Activated CD4-positive, alpha-beta memory T cell treated with anti-CD3 and anti-CD28 coated beads, Interleukin-2, amount 10 ng/mL, durations not matched to agents 7 days and 5 days (primary cell): ENCODE measurements around the gene DTD2. TPM values are rescaled to one million over a fixed set of nuclear protein-coding genes. Genes with fewer than 3 reads are reported as not detected.
"Not testable (repeated sequence)": the region's sequence is repeated elsewhere in the genome, so short reads cannot be mapped to it uniquely, and the experiment has no call there.

ENCODE experiments used
- CTCF ChIA-PET: fragments of 350-600 bp; sonication (Branson Sonifier 250); formaldehyde crosslinking; loops from one replicate; lab custom pipeline; 2021; ENCODE audit warnings: antibody characterized with exemption, inconsistent platforms; lab: Charles Lee
- POLR2A ChIA-PET: fragments of 350-600 bp; sonication (Branson Sonifier 250); formaldehyde crosslinking; loops from one replicate; lab custom pipeline; 2021; ENCODE audit warnings: antibody characterized with exemption; lab: Charles Lee
- DNase-seq: peaks from one replicate; pipeline ENCODE4 v3.0.0-alpha.2; 2020
- H3K27ac Mint-ChIP-seq: one replicate; pipeline ENCODE4 v1.8.0; 2021; ENCODE audit warnings: mild to moderate bottlenecking, mixed read lengths
- H3K27me3 Mint-ChIP-seq: one replicate; pipeline ENCODE4 v1.8.0; 2021; ENCODE audit warnings: mixed read lengths
- H3K36me3 Mint-ChIP-seq: one replicate; pipeline ENCODE4 v1.8.0; 2021; ENCODE audit warnings: low read depth, mixed read lengths
- H3K4me1 Mint-ChIP-seq: one replicate; pipeline ENCODE4 v1.8.0; 2021; ENCODE audit warnings: mixed read lengths
- H3K4me3 Mint-ChIP-seq: one replicate; pipeline ENCODE4 v1.8.0; 2021; ENCODE audit warnings: mild to moderate bottlenecking, mixed read lengths
- H3K9me3 Mint-ChIP-seq: one replicate; pipeline ENCODE4 v1.8.0; 2021; ENCODE audit warnings: mixed read lengths
- total RNA-seq, 2 experiments: library from RNA; stranded (reverse); gene quantifications; one replicate each; pipeline ENCODE4 v1.2.3, GENCODE V29; 2021

Gene DTD2
- total RNA-seq, 2 experiments from 2014 or later: 12.8 to 13.0 TPM

DNA sequence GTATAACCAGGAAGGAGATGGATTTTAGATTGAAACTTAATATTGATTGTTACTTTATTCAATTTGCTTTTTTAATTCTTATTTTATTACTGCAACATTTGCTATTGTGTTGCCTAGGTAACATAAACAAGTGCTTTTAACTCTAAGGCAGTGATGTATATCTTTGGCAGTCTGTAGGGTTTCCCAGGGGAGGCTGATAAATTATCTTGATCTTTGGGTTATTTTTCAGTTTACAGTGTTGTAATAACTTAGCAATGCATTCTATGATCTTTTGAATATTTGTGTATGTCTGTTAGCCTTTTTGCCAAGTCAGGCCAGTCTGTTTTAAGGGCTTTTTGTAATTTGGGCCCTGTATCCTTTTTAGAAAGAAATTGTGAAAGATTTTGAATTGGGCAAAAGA is 7.8 kb upstream of the DTD2 start:
- CTCF ChIA-PET: no interaction called here
- Mint-ChIP-seq H3K9me3 (no peaks in the 10 kb centered on the region), H3K4me3 (no peak overlapping the region), H3K4me1 (no peaks in the 10 kb centered on the region), H3K27me3 (peaks cover 1% of the 10 kb centered on the region), H3K36me3 (no peaks in the 10 kb centered on the region), H3K27ac (no peak overlapping the region)
- POLR2A ChIA-PET: no interaction called here
- DNase-seq: no peak

DNA sequence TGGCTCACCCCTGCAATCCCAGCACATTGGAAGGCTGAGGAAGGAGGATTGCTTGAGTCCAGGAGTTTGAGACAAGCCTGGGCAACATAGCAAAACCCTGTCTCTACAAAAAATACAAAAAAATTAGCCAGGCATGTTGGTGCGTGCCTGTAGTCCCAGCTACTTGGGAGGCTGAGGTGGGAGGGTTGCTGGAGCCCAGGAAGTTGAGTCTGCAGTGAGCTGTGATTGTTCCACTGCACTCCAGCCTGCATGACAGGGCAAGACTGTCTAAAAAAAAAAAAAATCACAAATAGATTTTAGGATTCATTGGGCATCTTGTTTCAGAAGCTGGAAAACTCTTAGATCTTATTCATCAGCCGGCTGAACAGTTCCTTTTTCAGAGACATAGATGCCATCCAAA is 5.1 kb upstream of the DTD2 start:
- CTCF ChIA-PET: interaction anchor here (0.7 to 1.6 kb wide), 2 partner anchors 42 to 607 kb away, joined by 3 read pairs; partner anchors contain the start of gene HEATR5A
- not testable (repeated sequence) for H3K27me3 Mint-ChIP-seq, H3K4me3 Mint-ChIP-seq, H3K9me3 Mint-ChIP-seq, H3K36me3 Mint-ChIP-seq, DNase-seq, H3K27ac Mint-ChIP-seq
- peaks cover 12% of the 10 kb centered on the region for H3K4me1 Mint-ChIP-seq
- POLR2A ChIA-PET: interaction anchor here (0.7 kb wide), 1 partner anchor 190 kb away, joined by 3 read pairs; no protein-coding TSS in a partner anchor

DNA sequence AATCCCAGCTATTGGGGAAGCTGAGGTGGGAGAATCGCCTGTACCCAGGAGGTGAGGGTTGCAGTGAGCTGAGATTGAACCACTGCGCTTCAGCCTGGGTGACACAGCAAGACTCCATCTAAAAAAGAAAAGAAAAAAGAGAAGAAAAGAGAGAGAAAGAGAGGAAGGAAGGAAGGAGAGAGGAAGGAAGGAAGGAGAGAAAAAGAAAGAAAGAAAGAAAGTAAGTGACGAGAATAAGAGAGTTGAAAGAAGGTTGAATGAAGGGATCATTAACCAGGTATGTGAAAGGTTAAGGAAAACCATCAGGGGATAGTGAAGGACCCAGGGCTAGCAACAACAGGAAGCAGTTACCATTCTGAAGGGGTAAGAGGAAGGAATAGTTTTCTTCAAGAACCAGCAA is 4.2 kb upstream of the DTD2 start:
- CTCF ChIA-PET: interaction anchor here (1.6 kb wide), 1 partner anchor 41 kb away, joined by 3 read pairs; the partner anchor contains the start of gene HEATR5A
- peaks cover 1% of the 10 kb centered on the region for H3K27me3 Mint-ChIP-seq

DNA sequence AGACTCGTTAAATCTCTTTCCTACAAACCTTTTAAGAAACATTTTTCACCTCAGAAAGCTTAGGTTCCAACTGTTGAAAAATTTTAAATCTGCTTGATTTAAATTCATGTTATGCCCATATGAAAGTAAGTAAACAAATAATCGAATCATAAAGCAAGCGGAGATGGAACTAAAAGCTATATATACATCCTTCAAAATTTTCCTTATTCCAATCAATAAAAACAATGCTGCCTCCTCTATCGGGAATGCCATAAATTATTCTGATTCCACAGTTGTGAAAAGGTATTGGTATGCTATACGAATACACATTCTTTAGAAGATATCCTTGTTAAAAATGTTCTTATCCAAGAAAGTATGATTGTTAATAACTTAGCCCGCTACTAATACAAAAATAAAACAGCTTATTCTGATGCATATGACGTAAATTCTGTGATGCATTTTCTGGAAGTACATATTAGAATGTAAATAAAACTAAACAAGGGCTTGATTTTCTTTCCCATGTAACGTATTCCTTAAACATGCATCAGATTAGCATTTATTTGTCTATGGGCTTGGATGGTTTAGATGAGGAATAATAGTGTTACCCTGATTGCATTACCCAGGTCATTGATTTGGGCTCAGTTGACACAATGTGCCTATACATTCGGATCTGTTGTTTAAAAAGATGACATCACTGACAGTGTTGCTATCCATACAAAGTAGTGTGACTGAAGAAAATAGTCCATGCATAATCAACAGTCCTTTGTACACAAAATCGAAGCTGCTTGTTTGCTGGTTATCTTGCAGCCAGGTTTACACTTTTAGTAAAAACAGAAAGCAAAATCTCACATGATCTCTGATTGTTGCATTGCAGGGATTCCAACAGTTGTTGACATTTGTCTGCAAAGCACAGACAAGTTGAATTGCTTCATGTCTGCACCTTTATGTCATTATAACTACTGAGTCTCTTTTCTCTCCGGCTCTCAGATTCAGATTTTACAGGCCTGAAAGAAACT is 656 bp upstream of the DTD2 start:
- peaks cover 30% of the 10 kb centered on the region for H3K4me1 Mint-ChIP-seq
- no peaks in the 10 kb centered on the region for H3K9me3 Mint-ChIP-seq
- POLR2A ChIA-PET: interaction anchor here (0.9 to 3.3 kb wide), 10 partner anchors 9 to 837 kb away, joined by 3 to 33 read pairs (median 7); partner anchors contain the start of genes AP4S1, HEATR5A, HECTD1 and SCFD1
- peaks cover 1% of the 10 kb centered on the region for H3K27me3 Mint-ChIP-seq
- peak overlapping the region; percentile 97 for H3K4me3 Mint-ChIP-seq
- no peak for DNase-seq
- peak overlapping the region; percentile 91 for H3K27ac Mint-ChIP-seq
- no peaks in the 10 kb centered on the region for H3K36me3 Mint-ChIP-seq
- CTCF ChIA-PET: interaction anchor here (0.7 to 2.7 kb wide), 8 partner anchors 12 to 745 kb away, joined by 3 to 17 read pairs (median 4); partner anchors contain the start of genes HEATR5A, HECTD1 and RNU6-8

More for the DNA sequence above, 4.2 kb upstream of the DTD2 start:
- POLR2A ChIA-PET: no interaction called here
- Mint-ChIP-seq H3K4me3 (no peak overlapping the region), H3K9me3 (no peaks in the 10 kb centered on the region), H3K27ac (no peak overlapping the region), H3K4me1 (peaks cover 18% of the 10 kb centered on the region), H3K36me3 (no peaks in the 10 kb centered on the region)
- no peak for DNase-seq

DNA sequence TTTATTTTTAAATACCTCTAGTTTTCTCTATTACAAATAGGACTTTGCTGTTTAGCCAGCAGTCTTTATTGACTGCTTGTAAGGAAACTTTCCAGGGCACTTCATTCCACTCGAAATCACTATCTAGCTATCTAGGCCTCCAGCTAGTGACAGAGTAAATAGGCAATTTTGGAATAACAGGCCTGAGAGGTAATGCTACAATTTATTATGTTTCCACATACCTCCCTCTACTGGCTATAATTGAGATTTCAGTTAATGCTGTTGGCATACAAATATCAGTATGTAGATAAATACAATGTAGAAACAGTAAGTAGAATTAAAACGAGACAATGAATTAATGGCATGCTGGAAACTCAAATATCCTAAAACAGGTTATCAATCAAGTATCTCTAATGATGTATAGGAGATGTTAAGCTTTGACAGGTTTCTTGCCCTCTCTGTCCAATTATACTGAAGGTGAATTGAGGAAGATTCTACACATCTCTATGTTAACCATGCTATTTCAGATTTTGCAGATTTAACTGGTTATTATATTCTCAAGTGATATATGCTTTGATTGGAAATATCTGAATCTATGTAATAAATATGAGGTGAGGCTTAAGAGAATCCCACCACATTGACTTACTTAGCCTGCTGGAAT is 7.2 kb downstream of the DTD2 start:
- Mint-ChIP-seq H3K9me3 (no peaks in the 10 kb centered on the region), H3K4me1 (peaks cover 5% of the 10 kb centered on the region), H3K36me3 (peaks cover 7% of the 10 kb centered on the region), H3K27ac (no peak overlapping the region), H3K4me3 (no peak overlapping the region), H3K27me3 (no peaks in the 10 kb centered on the region)
- POLR2A ChIA-PET: interaction anchor here (0.9 to 1.7 kb wide), 4 partner anchors 7 to 107 kb away, joined by 4 to 9 read pairs (median 4); partner anchors contain the start of genes DTD2 and HEATR5A
- CTCF ChIA-PET: interaction anchor here (1.3 to 3.4 kb wide), 5 partner anchors 18 to 243 kb away, joined by 3 to 14 read pairs (median 4); partner anchors contain the start of genes HEATR5A and HECTD1
- DNase-seq: no peak

DNA sequence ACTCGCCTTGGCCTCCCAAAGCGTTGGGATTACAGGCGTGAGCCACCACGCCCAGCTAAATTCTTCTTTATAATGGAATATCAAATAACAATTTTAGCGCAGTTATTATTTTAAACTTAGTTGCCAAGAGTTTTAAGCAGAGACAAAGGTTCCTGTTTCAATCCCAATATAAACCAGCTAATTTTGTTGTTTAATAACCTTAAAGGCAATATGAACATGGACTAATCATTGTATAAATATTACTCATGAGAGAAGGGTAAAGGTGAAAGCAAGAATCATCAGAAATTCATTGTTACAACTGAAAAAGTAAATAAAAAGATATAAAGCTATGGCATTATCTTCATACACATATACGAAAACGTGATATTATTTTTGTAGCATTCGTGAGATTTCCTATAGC is 8.2 kb downstream of the DTD2 start:
- peaks cover 8% of the 10 kb centered on the region for H3K36me3 Mint-ChIP-seq
- H3K27ac Mint-ChIP-seq: no peak overlapping the region
- H3K4me3 Mint-ChIP-seq: no peak overlapping the region
- ChIA-PET CTCF (interaction anchor here (1.3 to 3.4 kb wide), 5 partner anchors 17 to 242 kb away, joined by 3 to 14 read pairs (median 4); partner anchors contain the start of genes HEATR5A and HECTD1), POLR2A (interaction anchor here (0.9 to 1.7 kb wide), 3 partner anchors 8 to 30 kb away, joined by 4 to 9 read pairs (median 4); partner anchors contain the start of genes DTD2 and HEATR5A)
- no peaks in the 10 kb centered on the region for H3K27me3 Mint-ChIP-seq
- no peak for DNase-seq
- peaks cover 3% of the 10 kb centered on the region for H3K4me1 Mint-ChIP-seq
- no peaks in the 10 kb centered on the region for H3K9me3 Mint-ChIP-seq

DNA sequence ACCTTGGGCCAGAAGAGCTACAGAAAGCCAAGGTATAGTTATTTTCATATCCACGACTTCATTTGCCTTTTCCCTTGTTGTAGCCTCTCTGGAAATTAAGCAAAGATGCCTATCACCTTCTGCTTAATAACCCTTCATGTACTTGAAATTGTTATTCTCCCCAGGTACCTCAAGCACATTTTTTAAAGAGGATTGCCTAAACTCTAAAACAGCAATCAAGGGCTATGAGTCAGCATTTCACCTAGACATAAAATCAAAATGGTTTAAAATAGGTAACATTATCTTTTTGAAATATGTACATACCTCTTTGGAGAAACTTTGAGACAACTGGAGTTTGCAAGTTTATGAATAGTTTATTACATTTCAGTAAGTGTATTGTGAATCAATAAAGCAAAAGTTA is 11.6 kb downstream of the DTD2 start:
- POLR2A ChIA-PET: interaction anchor here (1.3 to 1.4 kb wide), 2 partner anchors 12 to 25 kb away, joined by 3 to 5 read pairs; partner anchors contain the start of genes DTD2 and HEATR5A
- no peaks in the 10 kb centered on the region for H3K9me3 Mint-ChIP-seq
- H3K36me3 Mint-ChIP-seq: peaks cover 11% of the 10 kb centered on the region
- no peak for DNase-seq
- no peak overlapping the region for H3K4me3 Mint-ChIP-seq
- H3K4me1 Mint-ChIP-seq: peaks cover 3% of the 10 kb centered on the region
- CTCF ChIA-PET: interaction anchor here (1.2 kb wide), 1 partner anchor 12 kb away, joined by 5 read pairs; the partner anchor contains the start of gene DTD2
- H3K27ac Mint-ChIP-seq: no peak overlapping the region
- no peaks in the 10 kb centered on the region for H3K27me3 Mint-ChIP-seq

DNA sequence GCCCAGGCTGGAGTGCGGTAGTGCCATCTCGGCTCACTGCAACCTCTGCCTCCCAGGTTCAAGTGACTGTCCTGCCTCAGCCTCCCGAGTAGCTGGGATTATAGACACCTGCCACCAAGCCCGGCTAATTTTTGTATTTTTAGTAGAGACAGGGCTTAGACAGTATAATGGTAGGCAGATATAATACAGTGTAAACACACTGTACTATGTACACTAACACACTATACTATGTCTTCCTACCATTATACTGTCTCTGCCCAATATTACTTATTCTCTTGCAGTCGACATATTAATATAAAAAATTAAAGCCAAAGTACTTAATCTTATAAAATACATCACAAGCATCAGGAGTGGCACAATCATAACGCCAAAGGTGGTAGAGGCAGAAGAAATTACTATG is 15.0 kb downstream of the DTD2 start:
- Mint-ChIP-seq H3K9me3 (no peaks in the 10 kb centered on the region), H3K27ac (no peak overlapping the region), H3K36me3 (peaks cover 7% of the 10 kb centered on the region), H3K4me1 (no peaks in the 10 kb centered on the region), H3K27me3 (no peaks in the 10 kb centered on the region), H3K4me3 (no peak overlapping the region)
- ChIA-PET POLR2A (interaction anchor here (1.0 kb wide), 1 partner anchor 15 kb away, joined by 3 read pairs; the partner anchor contains the start of gene DTD2), CTCF (no interaction called here)
- DNase-seq: no peak

DNA sequence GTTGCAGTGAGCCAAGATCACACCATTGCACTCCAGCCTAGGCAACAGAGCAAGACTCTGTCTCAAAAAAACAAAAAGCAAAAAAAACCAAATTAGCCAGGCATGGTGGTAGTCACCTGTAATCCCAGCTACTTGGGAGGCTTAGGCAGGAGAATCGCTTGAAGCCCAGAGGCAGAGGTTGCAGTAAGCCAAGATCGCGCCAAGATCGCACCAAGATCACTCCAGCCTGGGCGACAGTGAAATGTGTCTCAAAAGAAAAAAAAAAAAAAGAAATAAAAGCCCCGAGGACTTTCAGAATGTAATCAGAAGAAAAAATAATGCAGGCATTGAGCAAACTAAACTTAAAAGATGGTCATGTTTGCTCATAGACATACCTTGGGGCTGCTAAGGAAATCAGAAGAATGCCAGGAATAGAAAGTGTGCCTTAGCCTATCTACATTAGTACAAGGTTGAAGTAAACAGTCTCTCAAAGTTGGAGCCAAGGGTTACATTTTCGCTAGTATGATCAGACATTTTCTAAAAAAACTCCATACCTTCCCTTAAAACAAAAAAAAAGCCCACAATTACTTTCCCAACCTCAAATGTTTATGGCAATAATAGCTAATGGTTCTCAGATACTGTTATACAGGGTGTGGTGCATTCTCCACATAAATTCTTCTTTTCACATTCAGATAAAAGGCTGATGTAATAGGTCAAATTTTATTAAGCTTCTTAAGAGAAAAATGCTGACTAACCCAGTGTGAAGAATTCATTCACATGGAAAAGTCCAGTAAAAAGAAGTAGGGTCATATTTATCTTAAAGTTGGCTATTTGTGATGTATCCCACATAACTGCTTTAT is 15.8 kb downstream of the DTD2 start:
- no peaks in the 10 kb centered on the region for H3K4me1 Mint-ChIP-seq
- H3K27me3 Mint-ChIP-seq: no peaks in the 10 kb centered on the region
- no peak for DNase-seq
- H3K27ac Mint-ChIP-seq: no peak overlapping the region
- H3K9me3 Mint-ChIP-seq: no peaks in the 10 kb centered on the region
- no peak overlapping the region for H3K4me3 Mint-ChIP-seq
- peaks cover 7% of the 10 kb centered on the region for H3K36me3 Mint-ChIP-seq
- POLR2A ChIA-PET: no interaction called here
- CTCF ChIA-PET: no interaction called here

DNA sequence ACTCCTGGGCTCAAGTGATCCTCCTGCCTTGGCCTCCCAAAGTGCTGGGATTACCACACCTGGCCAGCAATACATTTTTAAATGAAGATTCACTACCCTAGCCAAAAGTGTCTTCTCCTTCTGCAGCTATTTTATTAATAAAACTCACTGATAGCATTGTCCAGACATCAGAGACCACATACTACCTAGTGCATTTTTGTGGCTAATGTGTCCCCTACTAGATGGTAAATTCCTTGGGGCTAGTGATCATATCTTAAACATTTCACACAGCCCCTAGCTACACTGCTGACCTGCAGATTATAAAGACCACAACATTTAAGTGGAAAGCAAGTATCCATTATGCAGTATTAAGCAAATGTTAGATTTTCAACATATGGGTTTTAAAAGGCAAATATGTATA is 17.0 kb downstream of the DTD2 start:
- DNase-seq: no peak
- Mint-ChIP-seq H3K4me3 (no peak overlapping the region), H3K27ac (no peak overlapping the region), H3K27me3 (no peaks in the 10 kb centered on the region), H3K9me3 (no peaks in the 10 kb centered on the region), H3K4me1 (no peaks in the 10 kb centered on the region), H3K36me3 (peaks cover 10% of the 10 kb centered on the region)
- ChIA-PET CTCF (no interaction called here), POLR2A (no interaction called here)

DNA sequence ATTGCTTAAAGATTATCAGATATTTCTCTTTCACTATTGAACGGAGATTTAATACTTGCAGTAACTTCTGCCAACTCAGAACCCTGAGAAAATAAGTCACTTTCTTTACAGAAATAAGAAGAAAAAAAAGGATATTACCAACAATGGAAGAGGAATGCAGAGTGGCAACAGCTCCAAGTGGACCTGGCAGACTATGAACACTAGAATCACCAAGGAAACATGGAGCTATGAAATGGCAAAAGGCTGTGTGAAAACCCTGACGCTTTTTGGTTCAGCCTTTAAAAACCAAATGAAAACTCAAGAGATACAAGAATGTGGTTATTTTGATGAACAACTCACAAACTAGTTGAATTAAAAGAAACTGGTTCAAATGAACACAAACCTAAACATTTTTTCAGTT is 17.7 kb downstream of the DTD2 start:
- Mint-ChIP-seq H3K4me3 (no peak overlapping the region), H3K27me3 (no peaks in the 10 kb centered on the region), H3K27ac (no peak overlapping the region), H3K36me3 (peaks cover 10% of the 10 kb centered on the region), H3K9me3 (no peaks in the 10 kb centered on the region), H3K4me1 (no peaks in the 10 kb centered on the region)
- CTCF ChIA-PET: no interaction called here
- DNase-seq: no peak
- POLR2A ChIA-PET: no interaction called here
